ENCODE measurements around the gene IMPA2. TPM values are rescaled to one million over a fixed set of nuclear protein-coding genes. Genes with fewer than 3 reads are reported as not detected.

Gene IMPA2
- total and polyA plus RNA-seq, 8 donors = 61.0 to 263 (median 78.6) TPM

- TF ChIP-seq EP300 (IDR thresholded peaks at IDR 0.05) = no peak
- TF ChIP-seq CTCF (IDR thresholded peaks at IDR 0.05) = no peak
- TF ChIP-seq POLR2A (IDR thresholded peaks at IDR 0.05) = no peak
- TF ChIP-seq POLR2AphosphoS5 (IDR thresholded peaks at IDR 0.05) = no peak
- Histone ChIP-seq H3K36me3 (peaks cover 22 to 71% (median 70%) of the 10 kb centered on the region in 4 donors), H3K4me3 (no peak overlapping the region), H3K27me3 (no peaks in the 10 kb centered on the region), H3K9me3 (no peaks in the 10 kb centered on the region), H3K4me1 (peaks cover 3 to 8% (median 6%) of the 10 kb centered on the region in 4 donors), H3K27ac (no peak overlapping the region)
- intact Hi-C loops (cut with DNase I; ENCODE audit: low total_unique reads) = no loop called here
- DNase-seq = no peak
- WGBS, 5 donors = 80 to 93% (median 87%) methylated on average over 5 to 11 of the region's 11 CpGs
Measured at GRCh38 chr18:12028674-12029073, 47.4 kb downstream of the IMPA2 start.

- WGBS, 5 donors = 85 to 93% (median 87%) methylated on average over 20 to 21 of the region's 21 CpGs
Measured at GRCh38 chr18:12029786-12030584, 48.7 kb downstream of the IMPA2 start.

GRCh38 chr18:12030670-12031069, 49.4 kb downstream of the IMPA2 start:
- TF ChIP-seq POLR2A (IDR thresholded peaks at IDR 0.05) = no peak
- TF ChIP-seq CTCF (IDR thresholded peaks at IDR 0.05) = no peak
- no peak for TF ChIP-seq POLR2AphosphoS5 (IDR thresholded peaks at IDR 0.05)
- no peak for TF ChIP-seq EP300 (IDR thresholded peaks at IDR 0.05)
- no peak overlapping the region for H3K4me3 ChIP-seq
- H3K9me3 ChIP-seq = no peaks in the 10 kb centered on the region
- H3K4me1 ChIP-seq = peaks cover 3 to 8% (median 6%) of the 10 kb centered on the region in 4 donors
- H3K27me3 ChIP-seq = no peaks in the 10 kb centered on the region
- DNase-seq = no peak
- WGBS, 5 donors = 83 to 91% (median 88%) methylated on average over 10 of the region's 10 CpGs
- peaks cover 22 to 59% (median 53%) of the 10 kb centered on the region in 4 donors for H3K36me3 ChIP-seq
- H3K27ac ChIP-seq = no peak overlapping the region
- intact Hi-C loops (cut with DNase I; ENCODE audit: low total_unique reads) = loop anchor here (10.0 kb wide), 1 partner anchor 96 kb away; no protein-coding TSS in a partner anchor

More at GRCh38 chr18:12029786-12030584, 48.7 kb downstream of the IMPA2 start:
- Histone ChIP-seq H3K27me3 (no peaks in the 10 kb centered on the region), H3K4me3 (no peak overlapping the region), H3K4me1 (peaks cover 3 to 8% (median 6%) of the 10 kb centered on the region in 4 donors), H3K27ac (no peak overlapping the region), H3K36me3 (peaks cover 22 to 66% (median 60%) of the 10 kb centered on the region in 4 donors), H3K9me3 (no peaks in the 10 kb centered on the region)
- TF ChIP-seq EP300 (IDR thresholded peaks at IDR 0.05) (no peak), POLR2A (IDR thresholded peaks at IDR 0.05) (no peak), CTCF (IDR thresholded peaks at IDR 0.05) (no peak), POLR2AphosphoS5 (IDR thresholded peaks at IDR 0.05) (no peak)
- no peak for DNase-seq
- intact Hi-C loops (cut with DNase I; ENCODE audit: low total_unique reads) = loop anchor here (10.0 kb wide), 1 partner anchor 95 kb away; no protein-coding TSS in a partner anchor

GRCh38 chr18:12031181-12031580, 49.9 kb downstream of the IMPA2 start:
- DNase-seq = no peak
- TF ChIP-seq EP300 (IDR thresholded peaks at IDR 0.05) = no peak
- no peak for TF ChIP-seq POLR2A (IDR thresholded peaks at IDR 0.05)
- no peak for TF ChIP-seq CTCF (IDR thresholded peaks at IDR 0.05)
- TF ChIP-seq POLR2AphosphoS5 (IDR thresholded peaks at IDR 0.05) = no peak
- H3K27ac ChIP-seq = peak overlapping the region in 2 of 5 donors; percentile 46 to 56
- 85 to 96% (median 93%) methylated on average over 1 of the region's 1 CpG for WGBS, 5 donors
- intact Hi-C loops (cut with DNase I; ENCODE audit: low total_unique reads) = loop anchor here (10.0 kb wide), 1 partner anchor 96 kb away; no protein-coding TSS in a partner anchor
- H3K4me3 ChIP-seq = no peak overlapping the region
- H3K9me3 ChIP-seq = no peaks in the 10 kb centered on the region
- H3K36me3 ChIP-seq = peaks cover 22 to 58% (median 52%) of the 10 kb centered on the region in 4 donors
- peaks cover 3 to 8% (median 6%) of the 10 kb centered on the region in 4 donors for H3K4me1 ChIP-seq
- no peaks in the 10 kb centered on the region for H3K27me3 ChIP-seq
